PFSK-1 (cell line): ENCODE measurements around the gene ADAM33.

ENCODE experiments used
- FOXP2 ChIP-seq: optimal IDR thresholded peaks from 2 replicates; pipeline ENCODE3; 2011; ENCODE audit warnings: borderline replicate concordance, control low read depth, inconsistent platforms; ENCODE audit not compliant: insufficient read depth; ENCODE audit errors: extremely low read length, extremely low read depth
- POLR2AphosphoS5 ChIP-seq: IDR thresholded peaks from 2 replicates; pipeline ENCODE4 v1.6.1; 2012; ENCODE audit warnings: low read depth, mild to moderate bottlenecking, control low read depth, low read length, moderate library complexity
- REST ChIP-seq, 2 experiments: IDR thresholded peaks; 2 replicates each; pipeline versions ENCODE4 v1.6.1 to v1.8.0; 2011 to 2012; ENCODE audit warnings: low read depth in 2 of 2, low read length in 2 of 2, control low read depth in 1 of 2, inconsistent platforms in 1 of 2, mild to moderate bottlenecking in 1 of 2, moderate library complexity in 1 of 2; ENCODE audit not compliant: insufficient read depth in 1 of 2
- SIN3A ChIP-seq: IDR thresholded peaks from 2 replicates; pipeline ENCODE4 v1.6.1; 2012; ENCODE audit warnings: mild to moderate bottlenecking, low read length, moderate library complexity, borderline replicate concordance; ENCODE audit not compliant: insufficient read depth
- TAF1 ChIP-seq: IDR thresholded peaks from 2 replicates; pipeline ENCODE4 v1.6.1; 2012; ENCODE audit warnings: low read length, control low read depth, borderline replicate concordance; ENCODE audit not compliant: insufficient read depth

ADAM33 gene

DNA sequence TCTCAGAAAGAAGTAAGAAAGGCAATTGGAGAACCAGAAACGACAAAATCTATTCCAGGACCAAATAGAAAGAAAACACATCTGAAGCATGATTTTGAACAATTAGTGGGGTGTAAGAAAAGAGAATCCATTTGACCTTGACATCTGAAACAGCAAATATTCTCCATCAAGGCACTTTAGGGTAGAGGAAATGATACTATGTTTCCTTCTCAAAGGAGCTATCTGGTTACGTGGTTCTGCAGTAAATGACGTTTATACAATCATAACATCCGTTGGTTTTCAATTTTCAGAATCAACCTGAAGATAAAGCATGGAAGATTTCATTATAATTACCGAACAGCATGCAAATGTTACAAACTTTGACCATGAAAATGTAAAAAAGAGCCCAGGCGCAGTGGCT is 38.8 kb upstream of the ADAM33 start:
- TF ChIP-seq REST (IDR thresholded peaks at IDR 0.05; ENCODE audit: insufficient read depth in 1 of 2, low read depth in 2 of 2, low read length in 2 of 2), result no peak
- no peak for TF ChIP-seq FOXP2
- TF ChIP-seq TAF1, result no peak
- no peak for TF ChIP-seq SIN3A
- TF ChIP-seq POLR2AphosphoS5, result no peak

GRCh38 chr20:3720068-3720467 is 38.3 kb upstream of the ADAM33 start:
- no peak for TF ChIP-seq TAF1
- TF ChIP-seq SIN3A, result no peak
- TF ChIP-seq FOXP2, result no peak

GRCh38 chr20:3719046-3719445 is 37.2 kb upstream of the ADAM33 start:
- TF ChIP-seq REST (IDR thresholded peaks at IDR 0.05; ENCODE audit: insufficient read depth in 1 of 2, low read depth in 2 of 2, low read length in 2 of 2) (no peak), POLR2AphosphoS5 (no peak), SIN3A (no peak), FOXP2 (no peak), TAF1 (no peak)

DNA sequence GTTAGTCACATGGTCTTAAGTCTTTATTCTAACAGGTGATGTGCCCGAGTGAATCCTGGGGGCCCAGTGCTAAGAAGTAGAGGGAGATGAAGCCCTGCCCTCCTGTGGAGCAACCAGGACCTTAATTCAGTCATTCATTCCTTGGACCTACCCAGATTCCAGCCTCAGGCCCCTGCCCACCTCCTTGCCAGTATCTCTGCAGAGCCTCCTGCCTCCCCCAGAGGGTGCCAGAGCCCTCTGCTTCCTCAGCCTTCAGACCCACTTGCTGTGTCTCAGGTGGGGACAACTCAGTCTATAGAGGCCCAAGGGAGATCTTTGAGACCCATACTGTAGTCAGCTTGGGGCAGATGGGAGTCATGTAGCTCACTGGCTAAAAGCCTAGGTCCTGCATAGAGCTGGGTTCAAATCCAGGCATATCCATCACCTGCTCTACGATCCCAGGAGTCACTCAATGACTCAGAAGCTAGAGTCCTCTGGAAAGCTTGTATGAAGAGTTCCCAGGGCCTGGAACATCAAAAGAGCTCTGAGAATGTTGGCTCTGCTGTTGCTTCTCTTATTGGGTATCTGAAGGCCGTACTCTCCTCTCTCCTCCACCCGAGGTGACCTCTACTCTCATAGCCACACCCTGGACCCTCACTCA is 34.5 kb upstream of the ADAM33 start:
- TF ChIP-seq TAF1 (no peak), SIN3A (no peak), REST (IDR thresholded peaks at IDR 0.05; ENCODE audit: insufficient read depth in 1 of 2, low read depth in 2 of 2, low read length in 2 of 2) (no peak), FOXP2 (no peak), POLR2AphosphoS5 (no peak)

DNA sequence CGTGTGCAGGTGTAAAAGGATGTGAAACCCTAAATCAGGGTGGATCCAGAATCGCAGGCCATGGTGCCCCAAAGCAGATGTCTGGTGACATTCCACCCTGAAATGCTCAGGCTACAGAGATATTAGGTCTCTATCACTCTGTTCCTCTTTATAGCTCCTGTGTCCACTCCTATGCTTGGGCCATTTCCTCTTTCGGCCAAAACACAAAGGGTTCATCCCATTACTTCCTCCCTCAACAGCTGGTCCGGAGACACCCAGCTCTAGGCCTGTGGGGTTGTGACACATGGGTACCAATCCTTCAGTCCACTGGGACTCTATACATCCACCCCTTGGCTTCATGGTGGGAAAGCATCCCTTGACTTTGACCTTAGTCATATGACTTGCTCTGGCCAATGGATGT is 32.3 kb upstream of the ADAM33 start:
- TF ChIP-seq SIN3A (no peak), POLR2AphosphoS5 (no peak), TAF1 (no peak), FOXP2 (no peak), REST (IDR thresholded peaks at IDR 0.05; ENCODE audit: insufficient read depth in 1 of 2, low read depth in 2 of 2, low read length in 2 of 2) (no peak)
